Neural cell (in vitro differentiated cells): ENCODE data around the gene ZNF500.

ENCODE experiments used
- CTCF ChIP-seq: fragments of 450-650 bp; IDR thresholded peaks from 2 replicates; pipeline ENCODE4 v1.5.1; 2014; ENCODE audit warnings: antibody characterized with exemption, mild to moderate bottlenecking, moderate library complexity; ENCODE audit not compliant: poor library complexity, severe bottlenecking
- EZH2 ChIP-seq: fragments of 200-600, 300-800 bp; shearing (Covaris generic), sonication (generic); IDR thresholded peaks from 2 replicates; pipeline ENCODE4 v1.6.1; 2014; ENCODE audit warnings: antibody characterized with exemption, low read length, borderline replicate concordance, mild to moderate bottlenecking; ENCODE audit not compliant: insufficient read depth, poor library complexity, severe bottlenecking

- TF ChIP-seq CTCF: no peak
- TF ChIP-seq EZH2: no peak
Measured at GRCh38 chr16:4752351-4753100, 14.4 kb downstream of the ZNF500 start.
